ENCODE data around the gene GASK1A.

DNA sequence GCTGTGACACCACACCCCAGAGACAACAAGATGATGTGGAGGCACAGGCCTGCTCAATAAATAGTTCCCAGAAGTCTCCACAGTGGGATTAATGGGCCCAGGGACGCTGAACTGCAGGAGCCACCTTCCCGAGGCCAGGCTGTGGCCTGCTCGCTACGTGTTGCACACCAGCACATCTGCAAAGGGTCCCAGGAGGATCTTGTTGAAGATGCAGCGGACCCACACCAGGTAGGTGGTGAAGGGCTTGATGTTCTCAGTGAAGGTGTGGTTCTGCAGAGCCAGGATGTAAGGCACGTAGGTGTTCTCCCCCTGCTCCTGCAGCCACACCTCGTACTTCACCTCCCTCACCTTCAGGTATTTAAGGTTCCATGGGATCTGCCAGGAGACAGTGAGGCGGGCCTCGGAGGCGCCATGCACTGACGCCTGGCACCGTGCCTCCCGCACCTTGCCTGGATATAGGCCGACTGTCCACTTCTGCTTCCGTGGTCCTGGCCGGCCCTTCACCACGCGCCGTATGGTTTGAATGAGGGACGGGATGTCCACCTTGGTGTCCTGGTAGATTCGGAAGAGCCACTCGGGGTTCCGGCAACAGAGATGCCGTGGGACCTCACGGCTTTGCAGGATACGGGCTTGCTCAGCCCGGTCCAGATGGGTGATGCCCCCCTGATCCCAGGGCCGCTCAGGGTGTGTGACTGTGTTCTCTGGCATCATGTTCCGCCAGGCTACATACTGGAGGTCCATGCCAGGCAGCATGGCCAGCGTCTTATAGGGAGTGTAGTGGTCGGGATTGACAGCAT, 100.6 kb downstream of the GASK1A start:
- TF ChIP-seq, protein P1, sequence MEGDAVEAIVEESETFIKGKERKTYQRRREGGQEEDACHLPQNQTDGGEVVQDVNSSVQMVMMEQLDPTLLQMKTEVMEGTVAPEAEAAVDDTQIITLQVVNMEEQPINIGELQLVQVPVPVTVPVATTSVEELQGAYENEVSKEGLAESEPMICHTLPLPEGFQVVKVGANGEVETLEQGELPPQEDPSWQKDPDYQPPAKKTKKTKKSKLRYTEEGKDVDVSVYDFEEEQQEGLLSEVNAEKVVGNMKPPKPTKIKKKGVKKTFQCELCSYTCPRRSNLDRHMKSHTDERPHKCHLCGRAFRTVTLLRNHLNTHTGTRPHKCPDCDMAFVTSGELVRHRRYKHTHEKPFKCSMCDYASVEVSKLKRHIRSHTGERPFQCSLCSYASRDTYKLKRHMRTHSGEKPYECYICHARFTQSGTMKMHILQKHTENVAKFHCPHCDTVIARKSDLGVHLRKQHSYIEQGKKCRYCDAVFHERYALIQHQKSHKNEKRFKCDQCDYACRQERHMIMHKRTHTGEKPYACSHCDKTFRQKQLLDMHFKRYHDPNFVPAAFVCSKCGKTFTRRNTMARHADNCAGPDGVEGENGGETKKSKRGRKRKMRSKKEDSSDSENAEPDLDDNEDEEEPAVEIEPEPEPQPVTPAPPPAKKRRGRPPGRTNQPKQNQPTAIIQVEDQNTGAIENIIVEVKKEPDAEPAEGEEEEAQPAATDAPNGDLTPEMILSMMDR (IDR thresholded peaks at IDR 0.05), result no peak
- no peak for TF ChIP-seq EP300 (IDR thresholded peaks at IDR 0.05)
- no peak for TF ChIP-seq POLR2A (IDR thresholded peaks at IDR 0.05)
- no peak for TF ChIP-seq POLR2AphosphoS5 (IDR thresholded peaks at IDR 0.05)

All from sigmoid colon (tissue), 4 donors.